ENCODE data around the gene CAPS2.
"Not testable (repeated sequence)": the region's sequence is repeated elsewhere in the genome, so short reads cannot be mapped to it uniquely, and the experiment has no call there.

The CAPS2 gene

DNA sequence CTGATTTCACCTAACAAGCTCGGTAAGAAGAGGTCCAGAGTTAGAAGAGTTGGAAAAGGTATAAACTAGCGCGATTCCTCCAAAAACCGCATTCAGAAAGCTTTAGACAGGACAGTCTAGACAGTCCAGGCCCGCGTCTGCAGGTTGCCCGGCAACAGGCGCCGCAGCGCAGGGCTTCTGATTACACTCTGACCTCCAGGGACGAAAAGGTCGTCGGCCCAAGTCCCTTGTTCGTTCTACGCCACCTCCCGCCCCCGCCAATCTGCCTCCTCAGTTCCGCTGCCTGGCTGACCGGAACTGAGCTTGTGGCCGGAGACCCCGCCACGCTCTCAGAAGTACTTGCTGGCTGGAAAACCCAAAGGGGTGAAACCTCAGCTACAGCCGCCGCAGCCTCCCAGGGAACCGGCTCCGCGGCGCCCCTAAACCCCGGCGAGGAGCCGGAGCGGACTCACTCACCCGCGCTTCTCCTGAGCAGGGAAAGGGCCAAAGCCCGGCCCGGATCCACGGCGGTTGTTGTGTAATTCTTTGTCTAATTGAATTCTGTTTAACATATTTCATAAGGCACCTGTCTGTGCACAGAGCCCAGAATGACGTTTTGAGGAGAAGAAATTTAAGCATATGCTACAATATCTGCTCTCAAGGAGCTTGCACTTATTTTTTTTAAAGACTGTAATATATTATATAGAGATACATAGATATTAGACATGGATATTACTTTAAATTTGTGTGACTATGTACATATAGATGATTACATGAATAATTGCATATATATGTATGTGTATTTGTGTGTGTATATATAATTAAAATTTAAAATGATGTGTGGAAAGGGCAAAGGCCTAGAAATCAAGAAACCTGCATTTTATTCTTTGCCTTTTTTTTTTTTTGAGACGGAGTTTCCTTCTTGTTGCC is at the start of gene CAPS2:
CAPS2 (minus strand) TSS at position 407 of the 909 bp plus-strand sequence. CDS start 3,826 bp downstream, outside the sequence.
- DNase-seq = peak; percentile 50 to 61

- no peak for DNase-seq
Measured at GRCh38 chr12:75378354-75378753, 48.2 kb upstream of the CAPS2 start.

GRCh38 chr12:75374971-75375370 is 44.8 kb upstream of the CAPS2 start:
- DNase-seq = no peak

- no peak for DNase-seq
Measured at GRCh38 chr12:75366629-75367028, 36.5 kb upstream of the CAPS2 start.

DNA sequence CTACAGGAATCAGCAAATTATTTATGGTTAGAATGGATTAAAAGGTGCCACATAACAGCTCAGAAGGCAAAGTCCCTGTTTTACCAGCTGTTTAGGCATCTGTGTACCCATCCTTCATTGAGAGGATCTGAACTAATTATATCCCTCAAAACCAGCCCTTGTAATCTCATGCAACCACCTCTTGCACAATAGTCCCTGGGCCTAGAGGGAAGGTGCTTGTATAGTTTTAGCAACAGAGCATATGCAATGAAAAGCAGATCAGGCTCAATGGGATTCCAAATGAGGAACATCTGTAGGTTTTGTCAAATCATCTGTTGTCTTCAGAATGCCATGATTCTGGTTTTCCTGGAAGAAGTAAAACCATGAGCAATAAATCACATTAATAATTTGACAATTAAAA is 34.8 kb upstream of the CAPS2 start:
- DNase-seq = no peak

DNA sequence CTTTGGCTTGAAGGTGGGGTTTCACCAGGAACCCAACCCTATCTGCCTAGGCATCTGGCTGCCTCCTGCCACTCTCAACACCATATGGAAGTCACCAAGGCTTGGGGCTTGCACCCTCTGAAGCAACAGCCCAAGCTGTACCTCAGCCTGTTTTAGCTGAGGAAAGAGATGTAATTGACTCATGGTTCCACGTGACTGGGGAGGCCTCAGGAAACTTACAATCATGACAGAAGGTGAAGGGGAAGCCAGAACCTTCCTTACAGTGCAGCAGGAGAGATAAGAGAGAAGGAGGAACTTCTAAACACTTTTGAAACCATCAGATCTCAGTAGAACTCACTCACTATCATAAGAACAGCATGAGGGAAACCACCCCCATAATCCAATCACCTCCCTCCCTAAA is 31.3 kb upstream of the CAPS2 start:
- no peak for DNase-seq

DNA sequence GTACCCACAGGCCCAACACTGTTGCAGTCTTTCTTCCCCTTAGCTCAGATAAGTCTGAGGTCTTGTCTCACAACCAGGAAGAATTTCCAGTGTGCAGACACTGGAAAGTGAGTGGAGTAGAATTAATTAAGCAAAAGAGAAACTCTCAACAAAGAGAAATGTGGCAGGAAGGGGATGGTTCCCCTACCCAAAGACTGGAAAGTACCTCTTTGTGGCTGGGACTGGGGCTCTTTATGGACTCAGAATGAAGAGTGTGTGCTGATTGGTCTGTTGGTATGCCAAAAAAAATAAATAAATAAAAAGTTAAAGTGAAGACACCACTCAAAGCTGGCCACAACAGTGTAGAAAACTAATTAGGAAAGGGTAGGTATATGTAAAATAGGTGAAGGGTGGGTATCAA is 30.8 kb upstream of the CAPS2 start:
- no peak for DNase-seq

DNA sequence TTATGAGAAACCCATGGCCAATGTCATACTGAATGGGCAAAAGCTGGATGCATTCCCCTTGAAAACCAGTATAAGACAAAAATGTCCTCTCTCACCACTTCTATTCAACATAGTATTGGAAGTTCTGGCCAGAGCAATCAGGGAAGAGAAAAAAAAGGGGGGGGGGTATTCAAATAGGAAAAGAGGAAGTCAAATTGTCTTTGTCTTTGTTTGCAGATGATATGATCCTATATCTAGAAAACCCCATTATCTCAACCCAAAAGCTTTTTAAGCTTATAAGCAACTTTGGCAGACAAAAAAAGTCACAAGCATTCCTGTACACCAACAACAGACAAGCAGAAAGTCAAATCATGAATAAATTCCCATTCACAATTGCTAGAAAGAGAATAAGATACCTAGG is 23.9 kb upstream of the CAPS2 start:
- no peak for DNase-seq

GRCh38 chr12:75350413-75350812 is 20.3 kb upstream of the CAPS2 start:
- no peak for DNase-seq

DNA sequence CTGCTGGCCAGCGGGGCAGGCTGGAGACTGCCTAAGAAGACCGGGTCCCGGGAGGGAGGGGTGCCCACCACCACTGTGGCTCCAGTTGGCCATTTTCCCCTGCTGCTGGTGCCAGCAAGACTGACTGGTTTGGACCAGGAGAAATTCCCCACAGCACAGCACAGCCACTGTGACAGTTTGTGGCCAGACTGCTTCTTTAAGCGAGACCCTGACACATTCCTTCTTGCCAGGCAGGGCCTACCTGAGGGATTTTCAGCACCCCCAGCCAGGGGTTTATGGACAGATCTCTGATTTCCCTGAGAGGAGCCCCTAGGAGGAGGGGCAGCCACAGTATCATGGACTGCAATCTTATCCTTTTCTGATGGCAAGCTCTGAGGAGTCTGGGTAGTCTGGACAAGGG is 19.8 kb upstream of the CAPS2 start:
- no peak for DNase-seq

GRCh38 chr12:75346215-75346614 is 16.1 kb upstream of the CAPS2 start:
- not testable (repeated sequence) for DNase-seq

- no peak for DNase-seq
Measured at GRCh38 chr12:75345531-75345930, 15.4 kb upstream of the CAPS2 start.

- DNase-seq = no peak
Measured at GRCh38 chr12:75341873-75342272, 11.7 kb upstream of the CAPS2 start.

DNA sequence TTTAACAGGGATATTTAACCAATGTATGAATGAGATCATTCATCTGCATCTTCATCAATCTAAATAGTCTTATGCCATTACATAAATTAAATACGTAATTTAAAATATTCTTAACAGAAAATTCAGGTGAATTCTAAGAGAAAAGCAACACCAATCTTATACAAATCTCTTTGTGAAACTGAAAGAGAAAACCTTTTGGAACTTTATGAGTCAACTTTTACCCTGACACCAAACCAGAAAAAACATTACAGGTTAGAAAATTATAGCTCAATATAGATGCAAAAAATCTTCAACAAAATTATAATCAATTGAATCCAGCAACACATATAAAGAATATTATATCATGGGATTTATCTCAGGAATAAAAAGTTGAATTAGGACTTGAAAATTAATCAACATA is 7.8 kb upstream of the CAPS2 start:
- DNase-seq = no peak

DNA sequence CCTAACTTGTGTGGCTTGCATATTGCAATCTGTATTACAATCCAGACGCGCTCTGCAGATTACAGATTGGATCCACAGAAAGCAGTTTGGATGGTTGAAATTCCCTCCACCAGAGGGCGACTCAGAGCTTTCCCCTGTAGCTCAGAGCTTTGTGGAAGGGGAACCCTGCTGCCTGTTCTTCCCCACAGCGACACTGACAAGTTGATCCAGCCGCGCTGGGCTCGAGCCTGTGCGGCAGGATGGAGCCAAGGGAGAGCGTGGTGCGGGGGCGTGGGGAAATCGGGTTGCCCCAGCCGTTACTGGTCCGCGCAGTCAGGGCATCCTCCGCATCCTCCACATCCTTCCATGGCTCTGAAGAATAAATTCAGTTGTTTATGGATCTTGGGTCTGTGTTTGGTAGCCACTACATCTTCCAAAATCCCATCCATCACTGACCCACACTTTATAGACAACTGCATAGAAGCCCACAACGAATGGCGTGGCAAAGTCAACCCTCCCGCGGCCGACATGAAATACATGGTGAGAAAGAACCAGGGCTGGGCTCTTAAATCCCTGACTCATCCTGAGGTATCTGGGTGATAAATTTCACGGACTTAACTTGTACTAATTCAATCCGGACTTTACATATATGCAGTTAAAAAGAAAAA is 4.4 kb upstream of the CAPS2 start, which contains the start of gene GLIPR1L1:
GLIPR1L1 (plus strand) TSS at position 287 of the 647 bp plus-strand sequence; CDS start at position 346, 59 bp downstream.
- DNase-seq = peak; percentile 58 to 82

- no peak for DNase-seq
Measured at GRCh38 chr12:75327642-75328041, 2.5 kb downstream of the CAPS2 start.

- no peak for DNase-seq
Measured at GRCh38 chr12:75323663-75324062, 6.5 kb downstream of the CAPS2 start.

GRCh38 chr12:75322464-75322863 is 7.7 kb downstream of the CAPS2 start:
- no peak for DNase-seq

GRCh38 chr12:75317784-75318183 is 12.3 kb downstream of the CAPS2 start:
- DNase-seq = no peak

GRCh38 chr12:75315518-75315917 is 14.6 kb downstream of the CAPS2 start:
- DNase-seq = no peak

DNA sequence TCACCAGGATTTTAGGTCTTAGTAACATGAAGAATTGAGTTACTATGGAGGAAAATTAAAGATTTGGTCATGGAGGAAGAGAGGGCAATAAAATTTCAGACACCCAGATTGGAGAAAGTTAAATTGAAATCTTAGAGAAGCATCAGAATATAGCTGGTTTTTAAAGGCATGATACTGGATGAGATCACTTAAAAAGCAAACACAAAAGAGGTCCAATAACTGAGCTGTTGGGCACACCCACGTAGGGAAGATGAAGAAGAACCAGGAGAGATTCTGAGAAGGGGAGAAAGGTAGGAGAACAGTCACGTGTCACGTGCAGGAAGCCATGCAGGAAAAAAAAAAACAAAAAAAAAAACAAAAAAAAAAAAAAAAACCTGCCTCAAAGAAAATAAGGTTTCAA is 18.8 kb downstream of the CAPS2 start:
- DNase-seq = no peak

DNA sequence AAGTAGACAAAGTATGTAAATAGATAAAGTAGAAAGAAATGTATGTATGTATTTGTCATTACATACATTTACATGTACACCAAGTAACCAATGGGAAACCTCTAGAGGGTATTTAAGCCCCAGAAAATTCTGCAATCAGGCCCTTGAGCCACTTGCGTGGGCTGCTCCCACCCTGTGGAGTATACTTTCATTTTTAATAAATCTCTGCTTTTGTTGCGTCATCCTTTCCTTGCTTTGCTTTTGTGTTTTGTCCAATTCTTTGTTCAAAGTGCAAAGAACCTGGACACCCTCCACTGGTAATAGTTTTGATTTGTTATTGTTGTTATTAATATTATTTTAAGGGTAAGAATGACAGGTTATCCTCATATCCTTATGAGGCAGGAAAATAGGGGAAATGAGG is 21.8 kb downstream of the CAPS2 start:
- no peak for DNase-seq

GRCh38 chr12:75305412-75306332 is 24.5 kb downstream of the CAPS2 start:
- DNase-seq = no peak
